ENCODE results near the gene SIL1. TPM values are rescaled to one million over a fixed set of nuclear protein-coding genes. Genes with fewer than 3 reads are reported as not detected.

Gene SIL1
- total and polyA plus RNA-seq, 9 of the 15 experiments (the other 6 are each of a cell fraction or from before 2014, with no cell fraction given): 1.3 to 30.5 (median 18.1) TPM

DNA sequence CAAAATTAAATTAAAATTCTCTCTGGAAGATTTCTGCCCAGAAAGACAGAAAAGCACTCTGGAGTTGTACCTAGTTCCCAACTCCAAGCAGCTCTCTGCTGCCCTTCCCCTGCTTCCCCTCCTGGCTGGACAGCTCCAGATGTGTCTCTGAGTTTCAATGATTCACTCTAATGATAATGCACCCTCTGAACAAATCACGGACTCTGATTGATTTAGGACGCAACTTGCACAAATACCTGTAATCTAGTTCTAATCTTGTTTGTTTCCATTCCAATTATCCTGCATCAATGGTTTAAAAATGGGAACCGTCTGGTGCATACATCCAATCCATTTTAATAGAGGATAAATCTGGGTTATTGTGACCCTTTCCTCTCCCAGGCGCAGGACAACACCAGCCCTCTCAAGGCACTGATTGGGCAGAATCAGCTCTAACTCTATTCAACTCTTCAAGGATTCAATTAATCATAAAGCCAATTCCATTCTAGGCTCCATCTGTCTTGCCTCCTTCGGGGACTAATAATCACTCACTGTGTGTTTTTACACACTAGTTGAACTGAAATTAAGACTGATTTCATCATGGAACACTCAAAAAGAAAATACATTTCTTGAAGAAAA is 211.9 kb downstream of the SIL1 start (continued):
- TF ChIP-seq, protein P1, sequence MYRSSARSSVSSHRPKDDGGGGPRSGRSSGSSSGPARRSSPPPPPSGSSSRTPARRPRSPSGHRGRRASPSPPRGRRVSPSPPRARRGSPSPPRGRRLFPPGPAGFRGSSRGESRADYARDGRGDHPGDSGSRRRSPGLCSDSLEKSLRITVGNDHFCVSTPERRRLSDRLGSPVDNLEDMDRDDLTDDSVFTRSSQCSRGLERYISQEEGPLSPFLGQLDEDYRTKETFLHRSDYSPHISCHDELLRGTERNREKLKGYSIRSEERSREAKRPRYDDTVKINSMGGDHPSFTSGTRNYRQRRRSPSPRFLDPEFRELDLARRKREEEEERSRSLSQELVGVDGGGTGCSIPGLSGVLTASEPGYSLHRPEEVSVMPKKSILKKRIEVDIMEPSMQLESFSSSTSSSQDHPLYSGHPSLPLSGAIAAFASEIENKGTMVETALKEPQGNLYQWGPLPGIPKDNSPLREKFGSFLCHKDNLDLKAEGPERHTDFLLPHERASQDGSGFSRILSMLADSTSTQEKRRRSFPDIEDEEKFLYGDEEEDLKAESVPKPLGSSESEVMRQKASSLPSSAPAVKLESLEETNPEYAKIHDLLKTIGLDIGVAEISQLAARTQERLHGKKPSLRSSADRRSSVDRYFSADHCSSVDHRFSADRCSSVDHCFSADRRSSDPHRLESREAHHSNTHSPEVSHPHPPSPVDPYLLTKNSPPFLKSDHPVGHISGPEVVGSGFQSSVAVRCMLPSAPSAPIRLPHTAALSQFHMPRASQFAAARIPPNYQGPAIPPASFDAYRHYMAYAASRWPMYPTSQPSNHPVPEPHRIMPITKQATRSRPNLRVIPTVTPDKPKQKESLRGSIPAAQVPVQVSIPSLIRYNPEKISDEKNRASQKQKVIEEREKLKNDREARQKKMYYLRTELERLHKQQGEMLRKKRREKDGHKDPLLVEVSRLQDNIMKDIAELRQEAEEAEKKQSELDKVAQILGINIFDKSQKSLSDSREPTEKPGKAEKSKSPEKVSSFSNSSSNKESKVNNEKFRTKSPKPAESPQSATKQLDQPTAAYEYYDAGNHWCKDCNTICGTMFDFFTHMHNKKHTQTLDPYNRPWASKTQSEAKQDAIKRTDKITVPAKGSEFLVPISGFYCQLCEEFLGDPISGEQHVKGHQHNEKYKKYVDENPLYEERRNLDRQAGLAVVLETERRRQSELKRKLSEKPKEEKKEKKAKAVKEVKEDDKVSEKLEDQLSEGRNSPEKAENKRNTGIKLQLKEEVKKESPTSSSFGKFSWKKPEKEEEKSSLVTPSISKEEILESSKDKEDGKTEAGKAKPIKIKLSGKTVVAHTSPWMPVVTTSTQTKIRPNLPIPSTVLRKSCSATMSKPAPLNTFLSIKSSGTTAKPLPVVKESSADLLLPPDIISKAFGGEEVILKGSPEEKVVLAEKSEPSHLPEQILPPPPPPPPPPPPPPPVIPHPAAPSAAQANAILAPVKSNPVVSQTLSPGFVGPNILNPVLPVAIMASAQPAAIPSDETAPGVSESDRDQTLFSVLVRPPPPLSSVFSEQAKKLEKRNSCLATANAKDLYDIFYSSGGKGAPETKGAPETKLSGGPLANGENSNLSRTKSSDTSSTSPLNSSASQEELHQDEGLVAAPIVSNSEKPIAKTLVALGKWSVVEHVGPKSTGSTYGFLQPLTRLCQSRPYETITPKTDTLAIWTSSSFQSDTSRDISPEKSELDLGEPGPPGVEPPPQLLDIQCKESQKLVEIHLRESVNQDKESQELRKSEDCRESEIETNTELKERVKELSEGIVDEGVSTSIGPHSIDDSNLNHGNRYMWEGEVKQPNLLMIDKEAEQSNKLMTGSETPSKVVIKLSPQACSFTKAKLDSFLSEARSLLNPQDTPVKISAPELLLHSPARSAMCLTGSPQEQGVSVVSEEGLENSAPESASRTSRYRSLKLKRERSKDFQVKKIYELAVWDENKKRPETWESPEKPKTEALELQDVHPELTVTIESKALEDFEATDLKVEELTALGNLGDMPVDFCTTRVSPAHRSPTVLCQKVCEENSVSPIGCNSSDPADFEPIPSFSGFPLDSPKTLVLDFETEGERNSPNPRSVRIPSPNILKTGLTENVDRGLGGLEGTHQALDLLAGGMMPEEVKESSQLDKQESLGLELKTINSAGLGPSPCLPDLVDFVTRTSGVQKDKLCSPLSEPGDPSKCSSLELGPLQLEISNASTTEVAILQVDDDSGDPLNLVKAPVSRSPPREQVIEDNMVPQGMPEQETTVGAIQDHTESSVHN (IDR thresholded peaks at IDR 0.05; ENCODE audit: borderline replicate concordance in 1 of 2, low read depth in 1 of 2): no peak
- TF ChIP-seq SRSF9 (IDR thresholded peaks at IDR 0.05; ENCODE audit: borderline replicate concordance, low read depth, low read length) (no peak), FOXM1 (IDR thresholded peaks at IDR 0.05; ENCODE audit: low read depth) (no peak), FOXM1 (CRISPR knock-in tag; IDR thresholded peaks at IDR 0.05; ENCODE audit: low read depth) (no peak), RBM17 (IDR thresholded peaks at IDR 0.05; ENCODE audit: borderline replicate concordance, low read depth, low read length) (no peak), PTBP1 (IDR thresholded peaks at IDR 0.05; ENCODE audit: low read depth, low read length) (no peak)
